B cell (primary cell): ENCODE data around the gene CHCHD3. TPM values are rescaled to one million over a fixed set of nuclear protein-coding genes. Genes with fewer than 3 reads are reported as not detected.

Experiments
- ATAC-seq: fragments of 200-7000 bp; cut with Tn5 transposase; one replicate; pipeline ENCODE4 v1.10.0; 2021; ENCODE audit warnings: low read depth, mild to moderate bottlenecking, moderate number of reproducible peaks, moderate library complexity
- CTCF ChIA-PET: fragments of 350-600 bp; sonication (Branson Sonifier 250); formaldehyde crosslinking; loops from one replicate; lab custom pipeline; 2021; ENCODE audit warnings: antibody characterized with exemption, inconsistent platforms; lab: Charles Lee
- POLR2A ChIA-PET: fragments of 350-600 bp; sonication (Branson Sonifier 250); formaldehyde crosslinking; loops from one replicate; lab custom pipeline; 2021; ENCODE audit warnings: antibody characterized with exemption; lab: Charles Lee
- DNase-seq: peaks from one replicate; pipeline ENCODE4 v3.0.0; 2013
- H2AFZ ChIP-seq: 2 replicates; pipeline ENCODE4 v1.6.1; 2012; ENCODE audit warnings: mild to moderate bottlenecking, low read depth, low read length; ENCODE audit not compliant: insufficient read depth, poor library complexity, severe bottlenecking
- H3K27ac ChIP-seq, 2 donors: 1 replicate in 1 of 2; 2 replicates in 1 of 2; pipeline ENCODE4 v1.5.1; 2012 to 2013; ENCODE audit warnings: low read length in 2 of 2, mild to moderate bottlenecking in 2 of 2, moderate library complexity in 1 of 2
- H3K27me3 ChIP-seq, 4 experiments: fragments of 200-600 bp in 1 of 4; sonication (generic) in 1 of 4; replicated peaks in 1 of 4; 1 replicate in 2 of 4; 2 replicates in 2 of 4; pipeline versions ENCODE4 v1.6.1 to v1.7.0; 2013 to 2016; ENCODE audit warnings: low read length in 3 of 4, mild to moderate bottlenecking in 2 of 4, mixed read lengths in 1 of 4, moderate library complexity in 1 of 4; ENCODE audit not compliant: insufficient read depth in 4 of 4, control insufficient read depth in 3 of 4; ENCODE audit errors: control extremely low read depth in 1 of 4
- H3K36me3 ChIP-seq, 2 experiments: replicated peaks in 1 of 2; 1 replicate in 1 of 2; 2 replicates in 1 of 2; pipeline versions ENCODE4 v1.6.1 to v1.7.1; 2013; ENCODE audit warnings: low read length in 1 of 2; ENCODE audit not compliant: insufficient read depth in 2 of 2, control insufficient read depth in 1 of 2; ENCODE audit errors: control extremely low read depth in 1 of 2, extremely low read depth in 1 of 2
- H3K4me1 ChIP-seq, 2 donors: fragments of 200-600 bp in 1 of 2; sonication (generic) in 1 of 2; 1 replicate in 1 of 2; 2 replicates in 1 of 2; pipeline versions ENCODE4 v1.5.1 to v1.6.1; 2013 to 2017; ENCODE audit warnings: low read length in 2 of 2; ENCODE audit not compliant: control insufficient read depth in 2 of 2, insufficient read depth in 2 of 2
- H3K4me2 ChIP-seq: replicated peaks from 2 replicates; pipeline ENCODE3; 2012; ENCODE audit warnings: mild to moderate bottlenecking, low read depth, low read length; ENCODE audit not compliant: poor library complexity, severe bottlenecking
- H3K4me3 ChIP-seq, 5 experiments: fragments of 200-600 bp in 1 of 5; sonication (generic) in 1 of 5; 1 replicate in 3 of 5; 2 replicates in 2 of 5; pipeline versions ENCODE4 v1.5.1 to v1.7.0; 2011 to 2016; ENCODE audit warnings: low read length in 4 of 5, mild to moderate bottlenecking in 4 of 5, low read depth in 2 of 5, control low read depth in 1 of 5, moderate library complexity in 1 of 5; ENCODE audit not compliant: insufficient read depth in 1 of 5; ENCODE audit errors: control extremely low read depth in 1 of 5, extremely low read depth in 1 of 5
- H3K79me2 ChIP-seq: fragments of 200-600 bp; sonication (generic); one replicate; pipeline ENCODE4 v1.6.0; 2016; ENCODE audit warnings: low read length; ENCODE audit not compliant: control insufficient read depth, insufficient read depth
- H3K9ac ChIP-seq: fragments of 200-600 bp; sonication (generic); 2 replicates; pipeline ENCODE4 v1.6.1; 2017; ENCODE audit warnings: mild to moderate bottlenecking, low read length, moderate library complexity
- H3K9me3 ChIP-seq, 3 donors: one replicate each; pipeline versions ENCODE4 v1.6.1 to v1.7.1; 2013; ENCODE audit warnings: low read length in 2 of 3; ENCODE audit not compliant: control insufficient read depth in 2 of 3, insufficient read depth in 1 of 3; ENCODE audit errors: control extremely low read depth in 1 of 3
- H4K20me1 ChIP-seq: 2 replicates; pipeline ENCODE4 v1.6.0; 2012; ENCODE audit warnings: mild to moderate bottlenecking, low read length; ENCODE audit not compliant: insufficient read depth, control insufficient read depth, poor library complexity, severe bottlenecking
- H3K27ac Mint-ChIP-seq: one replicate; pipeline ENCODE4 v1.8.0; 2021; ENCODE audit warnings: mixed read lengths
- H3K27me3 Mint-ChIP-seq: one replicate; pipeline ENCODE4 v1.8.0; 2021; ENCODE audit warnings: mixed read lengths
- H3K4me1 Mint-ChIP-seq: one replicate; pipeline ENCODE4 v1.8.0; 2021; ENCODE audit warnings: mixed read lengths
- H3K4me3 Mint-ChIP-seq: one replicate; pipeline ENCODE4 v1.8.0; 2021; ENCODE audit warnings: mixed read lengths
- H3K9me3 Mint-ChIP-seq: one replicate; pipeline ENCODE4 v1.8.0; 2022; ENCODE audit warnings: mixed read lengths; ENCODE audit not compliant: insufficient read depth
- EZH2 ChIP-seq: IDR thresholded peaks from 2 replicates; pipeline ENCODE4 v1.6.1; 2012; ENCODE audit warnings: borderline replicate concordance, low read depth, mild to moderate bottlenecking, moderate library complexity, low read length; ENCODE audit not compliant: insufficient read depth, poor library complexity, severe bottlenecking
- WGBS: methylation state at CpG from one replicate; pipeline ENCODE4 v1.1.5; 2013; ENCODE audit warnings: missing lambda C conversion rate; ENCODE audit not compliant: insufficient coverage; 5-methylcytosine and 5-hydroxymethylcytosine counted together
- intact Hi-C: fragments of 100-400 bp; cut with micrococcal nuclease; formaldehyde crosslinking; loops from one replicate; pipeline ENCODE4 v1.10.0; 2022
- polyA plus RNA-seq: library from polyadenylated mRNA; depleted of rRNA; stranded (reverse); fragments of >200 nt; gene quantifications from 2 replicates; pipeline ENCODE4 v1.2.3, GENCODE V29; 2012
- total RNA-seq, 2 donors: library from RNA; stranded (reverse); fragments of 120-200 nt in 1 of 2; gene quantifications; 1 replicate in 1 of 2; 2 replicates in 1 of 2; pipeline versions ENCODE4 v1.2.3 to v1.2.4, GENCODE V29; 2013 to 2022
- TF ChIP-seq, protein P1 (sequence below): fragments of 200-600 bp; IDR thresholded peaks from one replicate; pipeline ENCODE4 v1.8.0; 2022; ENCODE audit warnings: antibody characterized with exemption, mild to moderate bottlenecking

Gene CHCHD3
- total and polyA plus RNA-seq, 2 donors (not counting 1 experiment from before 2014, with no cell fraction given) = 20.1 to 38.4 TPM

DNA sequence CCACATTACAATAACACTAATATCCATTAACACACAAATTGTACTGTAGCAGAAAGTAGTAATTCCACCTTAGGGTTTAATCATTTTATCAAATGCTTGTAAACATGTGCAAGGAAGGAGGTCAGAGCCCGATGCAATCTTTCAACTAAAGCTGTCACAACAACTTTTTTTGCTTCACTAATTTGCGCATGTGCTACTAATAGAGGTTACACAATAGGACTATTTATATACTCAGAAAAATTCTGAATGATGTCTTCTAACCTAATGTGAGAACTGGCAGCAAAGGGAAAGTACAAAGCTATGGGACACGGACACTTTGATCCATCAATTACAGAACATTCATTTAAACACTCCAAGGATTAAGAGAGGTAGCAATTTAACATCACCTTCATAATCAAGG lies 244.4 kb downstream of the CHCHD3 start:
- Histone ChIP-seq H3K4me3 (no peak overlapping the region), H2AFZ (no peak overlapping the region), H3K79me2 (no peaks in the 10 kb centered on the region), H3K27me3 (no peaks in the 10 kb centered on the region), H3K4me1 (no peaks in the 10 kb centered on the region), H3K9me3 (no peaks in the 10 kb centered on the region), H4K20me1 (no peaks in the 10 kb centered on the region), H3K27ac (no peak overlapping the region), H3K9ac (no peak overlapping the region), H3K36me3 (peaks cover 1 to 5% of the 10 kb centered on the region in 2 experiments), H3K4me2 (no peak overlapping the region)
- POLR2A ChIA-PET = no interaction called here
- DNase-seq = no peak
- H3K27ac Mint-ChIP-seq = no peak overlapping the region
- TF ChIP-seq, protein P1, sequence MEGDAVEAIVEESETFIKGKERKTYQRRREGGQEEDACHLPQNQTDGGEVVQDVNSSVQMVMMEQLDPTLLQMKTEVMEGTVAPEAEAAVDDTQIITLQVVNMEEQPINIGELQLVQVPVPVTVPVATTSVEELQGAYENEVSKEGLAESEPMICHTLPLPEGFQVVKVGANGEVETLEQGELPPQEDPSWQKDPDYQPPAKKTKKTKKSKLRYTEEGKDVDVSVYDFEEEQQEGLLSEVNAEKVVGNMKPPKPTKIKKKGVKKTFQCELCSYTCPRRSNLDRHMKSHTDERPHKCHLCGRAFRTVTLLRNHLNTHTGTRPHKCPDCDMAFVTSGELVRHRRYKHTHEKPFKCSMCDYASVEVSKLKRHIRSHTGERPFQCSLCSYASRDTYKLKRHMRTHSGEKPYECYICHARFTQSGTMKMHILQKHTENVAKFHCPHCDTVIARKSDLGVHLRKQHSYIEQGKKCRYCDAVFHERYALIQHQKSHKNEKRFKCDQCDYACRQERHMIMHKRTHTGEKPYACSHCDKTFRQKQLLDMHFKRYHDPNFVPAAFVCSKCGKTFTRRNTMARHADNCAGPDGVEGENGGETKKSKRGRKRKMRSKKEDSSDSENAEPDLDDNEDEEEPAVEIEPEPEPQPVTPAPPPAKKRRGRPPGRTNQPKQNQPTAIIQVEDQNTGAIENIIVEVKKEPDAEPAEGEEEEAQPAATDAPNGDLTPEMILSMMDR = no peak
- no peak for TF ChIP-seq EZH2
- no peaks in the 10 kb centered on the region for H3K9me3 Mint-ChIP-seq
- CTCF ChIA-PET = no interaction called here
- intact Hi-C loops = no loop called here
- no CpG with 5 or more reads among the region's 3 CpGs for WGBS
- H3K4me3 Mint-ChIP-seq = no peak overlapping the region
- no peaks in the 10 kb centered on the region for H3K4me1 Mint-ChIP-seq
- ATAC-seq = no peak
- no peaks in the 10 kb centered on the region for H3K27me3 Mint-ChIP-seq

DNA sequence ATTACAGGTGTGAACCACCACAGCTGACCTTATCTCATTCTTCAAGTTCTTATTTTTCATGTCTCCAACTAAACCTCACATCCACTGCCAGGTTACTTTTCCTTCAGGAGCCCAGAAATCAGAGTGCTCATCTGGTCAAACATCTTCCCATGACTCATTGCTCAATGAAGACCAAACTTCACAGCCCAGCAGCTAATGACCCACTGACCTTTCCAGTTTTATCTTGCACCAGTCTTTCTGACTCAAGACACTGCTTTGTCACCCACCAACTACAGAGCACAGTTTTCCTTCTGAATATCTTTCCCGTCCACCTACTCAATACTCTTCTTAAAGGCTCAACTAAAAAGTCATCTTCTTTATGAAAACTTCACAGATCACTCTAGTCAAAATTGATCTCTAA lies 245.1 kb downstream of the CHCHD3 start:
- WGBS = no CpG with 5 or more reads among the region's 1 CpG
- intact Hi-C loops = no loop called here
- H3K9me3 Mint-ChIP-seq = no peaks in the 10 kb centered on the region

More for the DNA sequence above, 245.1 kb downstream of the CHCHD3 start:
- TF ChIP-seq, protein P1 = no peak
- TF ChIP-seq EZH2 = no peak
- no peaks in the 10 kb centered on the region for H4K20me1 ChIP-seq
- no peak overlapping the region for H3K4me3 ChIP-seq
- H3K4me3 Mint-ChIP-seq = no peak overlapping the region
- H3K36me3 ChIP-seq = peaks cover 1 to 5% of the 10 kb centered on the region in 2 experiments
- DNase-seq = no peak
- no peaks in the 10 kb centered on the region for H3K4me1 ChIP-seq
- ChIA-PET POLR2A (no interaction called here), CTCF (no interaction called here)
- H2AFZ ChIP-seq = no peak overlapping the region
- H3K4me1 Mint-ChIP-seq = no peaks in the 10 kb centered on the region
- H3K4me2 ChIP-seq = no peak overlapping the region
- no peaks in the 10 kb centered on the region for H3K27me3 ChIP-seq
- no peaks in the 10 kb centered on the region for H3K9me3 ChIP-seq
- no peak overlapping the region for H3K27ac ChIP-seq
- no peaks in the 10 kb centered on the region for H3K27me3 Mint-ChIP-seq
- no peak overlapping the region for H3K27ac Mint-ChIP-seq
- H3K79me2 ChIP-seq = no peaks in the 10 kb centered on the region
- H3K9ac ChIP-seq = no peak overlapping the region
- no peak for ATAC-seq
